ENCODE measurements around the gene CACNA1B. TPM values are rescaled to one million over a fixed set of nuclear protein-coding genes. Genes with fewer than 3 reads are reported as not detected.

The CACNA1B gene
- polyA plus RNA-seq, 4 donors: under 0.01 to 0.91 (median 0.18) TPM; not detected in 1

- H3K4me1 ChIP-seq (ENCODE audit: control insufficient read depth in 3 of 3, insufficient read depth in 2 of 3, low read depth in 1 of 3, low read length in 2 of 3): no peaks in the 10 kb centered on the region
- 88 to 91% (median 90%) methylated on average over 11 of the region's 11 CpGs for WGBS, 3 donors
- FAIRE-seq: no peak
- peaks cover 16 to 35% (median 31%) of the 10 kb centered on the region in 3 donors for H3K27me3 ChIP-seq (ENCODE audit: control insufficient read depth in 3 of 3, insufficient read depth in 3 of 3, low read length in 3 of 3)
- no peak overlapping the region for H3K4me3 ChIP-seq (ENCODE audit: low read depth in 1 of 3, low read length in 3 of 3)
- no peak for DNase-seq
- no peaks in the 10 kb centered on the region for H3K9me3 ChIP-seq (ENCODE audit: control insufficient read depth in 2 of 2, insufficient read depth in 1 of 2, low read depth in 1 of 2, low read length in 1 of 2)
- no peaks in the 10 kb centered on the region for H3K36me3 ChIP-seq (ENCODE audit: control insufficient read depth in 3 of 3, insufficient read depth in 2 of 3, low read depth in 1 of 3, low read length in 3 of 3)
- H3K27ac ChIP-seq (ENCODE audit: low read depth in 1 of 3, low read length in 2 of 3): no peak overlapping the region
Observed at GRCh38 chr9:138024831-138025291, 147.3 kb downstream of the CACNA1B start.

- Histone ChIP-seq H3K36me3 (ENCODE audit: control insufficient read depth in 3 of 3, insufficient read depth in 2 of 3, low read depth in 1 of 3, low read length in 3 of 3) (no peaks in the 10 kb centered on the region), H3K27ac (ENCODE audit: low read depth in 1 of 3, low read length in 2 of 3) (no peak overlapping the region), H3K4me1 (ENCODE audit: control insufficient read depth in 3 of 3, insufficient read depth in 2 of 3, low read depth in 1 of 3, low read length in 2 of 3) (no peaks in the 10 kb centered on the region), H3K9me3 (ENCODE audit: control insufficient read depth in 2 of 2, insufficient read depth in 1 of 2, low read depth in 1 of 2, low read length in 1 of 2) (no peaks in the 10 kb centered on the region), H3K4me3 (ENCODE audit: low read depth in 1 of 3, low read length in 3 of 3) (no peak overlapping the region), H3K27me3 (ENCODE audit: control insufficient read depth in 3 of 3, insufficient read depth in 3 of 3, low read length in 3 of 3) (peaks cover 16 to 35% (median 31%) of the 10 kb centered on the region in 3 donors)
- no peak for FAIRE-seq
- no peak for DNase-seq
- WGBS, 3 donors: 62 to 80% (median 74%) methylated on average over 3 to 4 of the region's 4 CpGs
Observed at GRCh38 chr9:138025417-138025816, 147.8 kb downstream of the CACNA1B start.

GRCh38 chr9:138025908-138026307, 148.3 kb downstream of the CACNA1B start:
- no peak for DNase-seq
- WGBS, 3 donors: 80 to 92% (median 85%) methylated on average over 7 of the region's 7 CpGs

GRCh38 chr9:138028596-138028995, 151.0 kb downstream of the CACNA1B start:
- H3K9me3 ChIP-seq (ENCODE audit: control insufficient read depth in 2 of 2, insufficient read depth in 1 of 2, low read depth in 1 of 2, low read length in 1 of 2): no peaks in the 10 kb centered on the region
- no peak for FAIRE-seq

More at GRCh38 chr9:138025908-138026307, 148.3 kb downstream of the CACNA1B start:
- FAIRE-seq: no peak
- Histone ChIP-seq H3K27me3 (ENCODE audit: control insufficient read depth in 3 of 3, insufficient read depth in 3 of 3, low read length in 3 of 3) (peaks cover 16 to 35% (median 31%) of the 10 kb centered on the region in 3 donors), H3K4me1 (ENCODE audit: control insufficient read depth in 3 of 3, insufficient read depth in 2 of 3, low read depth in 1 of 3, low read length in 2 of 3) (no peaks in the 10 kb centered on the region), H3K4me3 (ENCODE audit: low read depth in 1 of 3, low read length in 3 of 3) (no peak overlapping the region), H3K27ac (ENCODE audit: low read depth in 1 of 3, low read length in 2 of 3) (no peak overlapping the region), H3K9me3 (ENCODE audit: control insufficient read depth in 2 of 2, insufficient read depth in 1 of 2, low read depth in 1 of 2, low read length in 1 of 2) (no peaks in the 10 kb centered on the region), H3K36me3 (ENCODE audit: control insufficient read depth in 3 of 3, insufficient read depth in 2 of 3, low read depth in 1 of 3, low read length in 3 of 3) (no peaks in the 10 kb centered on the region)

GRCh38 chr9:138031186-138031585, 153.6 kb downstream of the CACNA1B start:
- H3K4me3 ChIP-seq (ENCODE audit: low read depth in 1 of 3, low read length in 3 of 3): no peak overlapping the region
- H3K9me3 ChIP-seq (ENCODE audit: control insufficient read depth in 2 of 2, insufficient read depth in 1 of 2, low read depth in 1 of 2, low read length in 1 of 2): no peaks in the 10 kb centered on the region
- FAIRE-seq (no peak), DNase-seq (no peak)
- no peaks in the 10 kb centered on the region for H3K36me3 ChIP-seq (ENCODE audit: control insufficient read depth in 3 of 3, insufficient read depth in 2 of 3, low read depth in 1 of 3, low read length in 3 of 3)
- H3K27ac ChIP-seq (ENCODE audit: low read depth in 1 of 3, low read length in 2 of 3): no peak overlapping the region
- peaks cover 0 to 8% (median 0%) of the 10 kb centered on the region in 3 donors for H3K27me3 ChIP-seq (ENCODE audit: control insufficient read depth in 3 of 3, insufficient read depth in 3 of 3, low read length in 3 of 3)
- H3K4me1 ChIP-seq (ENCODE audit: control insufficient read depth in 3 of 3, insufficient read depth in 2 of 3, low read depth in 1 of 3, low read length in 2 of 3): no peaks in the 10 kb centered on the region
- 50 to 57% (median 53%) methylated on average over 3 of the region's 3 CpGs for WGBS, 3 donors

More at GRCh38 chr9:138028596-138028995, 151.0 kb downstream of the CACNA1B start:
- Histone ChIP-seq H3K27me3 (ENCODE audit: control insufficient read depth in 3 of 3, insufficient read depth in 3 of 3, low read length in 3 of 3) (peaks cover 8 to 20% (median 18%) of the 10 kb centered on the region in 3 donors), H3K27ac (ENCODE audit: low read depth in 1 of 3, low read length in 2 of 3) (no peak overlapping the region), H3K4me1 (ENCODE audit: control insufficient read depth in 3 of 3, insufficient read depth in 2 of 3, low read depth in 1 of 3, low read length in 2 of 3) (no peaks in the 10 kb centered on the region), H3K4me3 (ENCODE audit: low read depth in 1 of 3, low read length in 3 of 3) (no peak overlapping the region), H3K36me3 (ENCODE audit: control insufficient read depth in 3 of 3, insufficient read depth in 2 of 3, low read depth in 1 of 3, low read length in 3 of 3) (no peaks in the 10 kb centered on the region)
- 93 to 96% (median 96%) methylated on average over 1 of the region's 1 CpG for WGBS, 3 donors
- no peak for DNase-seq

GRCh38 chr9:138033950-138034349, 156.4 kb downstream of the CACNA1B start:
- H3K4me3 ChIP-seq (ENCODE audit: low read depth in 1 of 3, low read length in 3 of 3): no peak overlapping the region
- no peak overlapping the region for H3K27ac ChIP-seq (ENCODE audit: low read depth in 1 of 3, low read length in 2 of 3)
- WGBS, 3 donors: 69 to 78% (median 74%) methylated on average over 4 of the region's 4 CpGs
- no peaks in the 10 kb centered on the region for H3K9me3 ChIP-seq (ENCODE audit: control insufficient read depth in 2 of 2, insufficient read depth in 1 of 2, low read depth in 1 of 2, low read length in 1 of 2)
- DNase-seq: no peak
- peaks cover 0 to 3% (median 0%) of the 10 kb centered on the region in 3 donors for H3K27me3 ChIP-seq (ENCODE audit: control insufficient read depth in 3 of 3, insufficient read depth in 3 of 3, low read length in 3 of 3)
- no peaks in the 10 kb centered on the region for H3K36me3 ChIP-seq (ENCODE audit: control insufficient read depth in 3 of 3, insufficient read depth in 2 of 3, low read depth in 1 of 3, low read length in 3 of 3)
- FAIRE-seq: no peak
- H3K4me1 ChIP-seq (ENCODE audit: control insufficient read depth in 3 of 3, insufficient read depth in 2 of 3, low read depth in 1 of 3, low read length in 2 of 3): no peaks in the 10 kb centered on the region

GRCh38 chr9:138037140-138037539, 159.6 kb downstream of the CACNA1B start:
- Histone ChIP-seq H3K9me3 (ENCODE audit: control insufficient read depth in 2 of 2, insufficient read depth in 1 of 2, low read depth in 1 of 2, low read length in 1 of 2) (no peaks in the 10 kb centered on the region), H3K27me3 (ENCODE audit: control insufficient read depth in 3 of 3, insufficient read depth in 3 of 3, low read length in 3 of 3) (peaks cover 0 to 3% (median 0%) of the 10 kb centered on the region in 3 donors), H3K36me3 (ENCODE audit: control insufficient read depth in 3 of 3, insufficient read depth in 2 of 3, low read depth in 1 of 3, low read length in 3 of 3) (no peaks in the 10 kb centered on the region), H3K27ac (ENCODE audit: low read depth in 1 of 3, low read length in 2 of 3) (no peak overlapping the region), H3K4me1 (ENCODE audit: control insufficient read depth in 3 of 3, insufficient read depth in 2 of 3, low read depth in 1 of 3, low read length in 2 of 3) (no peaks in the 10 kb centered on the region), H3K4me3 (ENCODE audit: low read depth in 1 of 3, low read length in 3 of 3) (no peak overlapping the region)
- no peak for DNase-seq
- no peak for FAIRE-seq
- 63 to 79% (median 70%) methylated on average over 6 of the region's 6 CpGs for WGBS, 3 donors

- Histone ChIP-seq H3K9me3 (ENCODE audit: control insufficient read depth in 2 of 2, insufficient read depth in 1 of 2, low read depth in 1 of 2, low read length in 1 of 2) (no peaks in the 10 kb centered on the region), H3K27me3 (ENCODE audit: control insufficient read depth in 3 of 3, insufficient read depth in 3 of 3, low read length in 3 of 3) (peaks cover 0 to 3% (median 0%) of the 10 kb centered on the region in 3 donors), H3K4me1 (ENCODE audit: control insufficient read depth in 3 of 3, insufficient read depth in 2 of 3, low read depth in 1 of 3, low read length in 2 of 3) (no peaks in the 10 kb centered on the region), H3K36me3 (ENCODE audit: control insufficient read depth in 3 of 3, insufficient read depth in 2 of 3, low read depth in 1 of 3, low read length in 3 of 3) (no peaks in the 10 kb centered on the region), H3K27ac (ENCODE audit: low read depth in 1 of 3, low read length in 2 of 3) (no peak overlapping the region), H3K4me3 (ENCODE audit: low read depth in 1 of 3, low read length in 3 of 3) (no peak overlapping the region)
- DNase-seq (no peak), FAIRE-seq (no peak)
- 42 to 58% (median 54%) methylated on average over 7 of the region's 7 CpGs for WGBS, 3 donors
Observed at GRCh38 chr9:138038244-138038671, 160.7 kb downstream of the CACNA1B start.
